Retina (tissue), 1 donor: ENCODE results near the gene HIPK2.
"Not testable (repeated sequence)": the region's sequence is repeated elsewhere in the genome, so short reads cannot be mapped to it uniquely, and the experiment has no call there.

Experiments used
- DNase-seq: peaks from one replicate; pipeline ENCODE4 v3.0.0-alpha.2; 2016

HIPK2 gene

GRCh38 chr7:139691253-139691781 is 86.5 kb downstream of the HIPK2 start:
- DNase-seq = no peak

GRCh38 chr7:139687980-139688632 is 89.7 kb downstream of the HIPK2 start:
- DNase-seq = no peak

GRCh38 chr7:139687211-139687954 is 90.4 kb downstream of the HIPK2 start:
- DNase-seq = no peak

- no peak for DNase-seq
These were observed 94.5 kb downstream of the HIPK2 start for GRCh38 chr7:139683137-139683921.

GRCh38 chr7:139682136-139683013 is 95.4 kb downstream of the HIPK2 start:
- DNase-seq = no peak

GRCh38 chr7:139681812-139682135 is 96.0 kb downstream of the HIPK2 start:
- DNase-seq = no peak

GRCh38 chr7:139681463-139681755 is 96.4 kb downstream of the HIPK2 start:
- no peak for DNase-seq

GRCh38 chr7:139680676-139681462 is 96.9 kb downstream of the HIPK2 start:
- DNase-seq = no peak

GRCh38 chr7:139679731-139680594 is 97.8 kb downstream of the HIPK2 start:
- no peak for DNase-seq

- no peak for DNase-seq
These were observed 101.4 kb downstream of the HIPK2 start for GRCh38 chr7:139676390-139676789.

- DNase-seq = no peak
These were observed 102.4 kb downstream of the HIPK2 start for GRCh38 chr7:139675127-139676125.

GRCh38 chr7:139674752-139675126 is 103.1 kb downstream of the HIPK2 start:
- DNase-seq = no peak

- DNase-seq = no peak
These were observed 103.5 kb downstream of the HIPK2 start for GRCh38 chr7:139674341-139674740.

- no peak for DNase-seq
These were observed 104.0 kb downstream of the HIPK2 start for GRCh38 chr7:139673762-139674161.

GRCh38 chr7:139673230-139673629 is 104.6 kb downstream of the HIPK2 start:
- DNase-seq = peak; percentile 57

- no peak for DNase-seq
These were observed 105.8 kb downstream of the HIPK2 start for GRCh38 chr7:139671967-139672366.

- not testable (repeated sequence) for DNase-seq
These were observed 107.1 kb downstream of the HIPK2 start for GRCh38 chr7:139670662-139671061.

- DNase-seq = peak; percentile 13
These were observed 108.4 kb downstream of the HIPK2 start for GRCh38 chr7:139669106-139670061.
